Measurements from ENCODE around the gene PTPN23. TPM values are rescaled to one million over a fixed set of nuclear protein-coding genes. Genes with fewer than 3 reads are reported as not detected.

PTPN23 gene
- total RNA-seq, 4 donors from 2014 or later = 34.3 to 49.6 (median 37.8) TPM

DNA sequence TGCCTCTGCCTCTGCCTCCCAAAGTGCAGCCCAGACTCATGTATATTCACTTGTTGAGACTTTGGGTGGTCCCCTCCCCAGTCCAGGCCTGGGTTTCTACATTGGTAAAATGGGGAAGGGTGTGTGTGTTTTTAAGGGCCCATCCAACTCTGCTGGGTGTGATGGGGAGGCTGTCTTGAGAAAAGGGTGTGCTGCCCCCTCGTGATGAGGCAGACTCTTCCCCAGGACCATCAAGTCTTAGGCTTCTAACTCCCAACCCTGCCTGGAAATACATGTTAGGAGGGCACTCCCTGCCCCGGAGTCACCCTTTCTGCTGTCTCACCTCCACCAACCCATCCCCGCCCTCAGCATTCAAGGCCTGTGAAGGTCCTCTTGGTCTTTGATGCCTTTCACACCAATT, 4.4 kb upstream of the PTPN23 start:
- TF ChIP-seq, protein P1, sequence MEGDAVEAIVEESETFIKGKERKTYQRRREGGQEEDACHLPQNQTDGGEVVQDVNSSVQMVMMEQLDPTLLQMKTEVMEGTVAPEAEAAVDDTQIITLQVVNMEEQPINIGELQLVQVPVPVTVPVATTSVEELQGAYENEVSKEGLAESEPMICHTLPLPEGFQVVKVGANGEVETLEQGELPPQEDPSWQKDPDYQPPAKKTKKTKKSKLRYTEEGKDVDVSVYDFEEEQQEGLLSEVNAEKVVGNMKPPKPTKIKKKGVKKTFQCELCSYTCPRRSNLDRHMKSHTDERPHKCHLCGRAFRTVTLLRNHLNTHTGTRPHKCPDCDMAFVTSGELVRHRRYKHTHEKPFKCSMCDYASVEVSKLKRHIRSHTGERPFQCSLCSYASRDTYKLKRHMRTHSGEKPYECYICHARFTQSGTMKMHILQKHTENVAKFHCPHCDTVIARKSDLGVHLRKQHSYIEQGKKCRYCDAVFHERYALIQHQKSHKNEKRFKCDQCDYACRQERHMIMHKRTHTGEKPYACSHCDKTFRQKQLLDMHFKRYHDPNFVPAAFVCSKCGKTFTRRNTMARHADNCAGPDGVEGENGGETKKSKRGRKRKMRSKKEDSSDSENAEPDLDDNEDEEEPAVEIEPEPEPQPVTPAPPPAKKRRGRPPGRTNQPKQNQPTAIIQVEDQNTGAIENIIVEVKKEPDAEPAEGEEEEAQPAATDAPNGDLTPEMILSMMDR (IDR thresholded peaks at IDR 0.05) = no peak
- no peak for TF ChIP-seq POLR2A (IDR thresholded peaks at IDR 0.05)
- DNase-seq (ENCODE audit: low spot score in 2 of 2) = no peak
- intact Hi-C loops (cut with DNase I; ENCODE audit: low total_unique reads) = no loop called here
- no peak overlapping the region for H3K4me3 ChIP-seq (ENCODE audit: low read depth, poor library complexity, severe bottlenecking)
- 78 to 90% methylated on average over 3 of the region's 3 CpGs for WGBS, 2 donors

DNA sequence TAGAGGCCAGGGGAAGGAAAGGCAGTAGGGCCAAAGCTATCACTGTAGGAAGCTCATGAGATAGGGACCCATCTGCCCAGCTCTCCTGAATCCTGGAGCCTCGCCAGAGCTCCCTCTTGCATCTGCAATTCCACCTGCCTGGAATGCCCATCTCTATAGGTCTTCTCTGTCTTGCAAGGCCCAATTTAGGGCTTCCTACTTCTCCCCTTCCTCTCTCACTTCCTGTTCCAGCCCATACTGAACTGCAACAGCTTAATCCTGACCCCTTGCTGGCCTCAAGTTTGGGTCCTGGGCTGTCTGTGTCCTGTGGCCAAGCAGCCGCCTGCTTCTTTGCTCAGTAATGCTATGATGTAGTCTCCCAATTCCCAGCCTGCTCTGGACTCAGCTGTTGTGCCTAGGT, 3.6 kb upstream of the PTPN23 start:
- WGBS, 2 donors = 95 to 96% methylated on average over 2 of the region's 2 CpGs
- no peak for TF ChIP-seq POLR2A (IDR thresholded peaks at IDR 0.05)
- TF ChIP-seq, protein P1 (IDR thresholded peaks at IDR 0.05) = no peak
- intact Hi-C loops (cut with DNase I; ENCODE audit: low total_unique reads) = no loop called here
- no peak for DNase-seq (ENCODE audit: low spot score in 2 of 2)
- H3K4me3 ChIP-seq (ENCODE audit: low read depth, poor library complexity, severe bottlenecking) = no peak overlapping the region

DNA sequence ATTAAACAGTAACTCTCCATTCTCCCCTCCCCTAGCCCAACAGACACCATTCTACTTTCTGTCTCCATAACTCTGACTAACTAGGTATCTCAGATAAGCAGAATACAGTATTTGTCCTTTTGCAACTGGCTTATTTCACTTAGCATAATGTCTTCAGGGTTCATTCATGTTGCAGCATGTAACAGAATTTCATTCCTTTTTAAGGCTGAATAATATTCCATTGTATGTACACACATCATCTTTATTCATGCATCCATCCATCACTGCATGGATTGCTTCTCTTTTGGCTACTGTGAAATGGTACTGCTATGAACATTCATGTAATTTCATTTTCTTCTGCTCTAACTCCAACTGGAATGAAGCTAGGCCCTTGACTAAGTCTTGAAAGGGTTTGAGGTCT, 2.0 kb upstream of the PTPN23 start:
- TF ChIP-seq POLR2A (IDR thresholded peaks at IDR 0.05) = no peak
- TF ChIP-seq, protein P1 (IDR thresholded peaks at IDR 0.05) = no peak
- H3K4me3 ChIP-seq (ENCODE audit: low read depth, poor library complexity, severe bottlenecking) = no peak overlapping the region
- no peak for DNase-seq (ENCODE audit: low spot score in 2 of 2)
- intact Hi-C loops (cut with DNase I; ENCODE audit: low total_unique reads) = no loop called here

DNA sequence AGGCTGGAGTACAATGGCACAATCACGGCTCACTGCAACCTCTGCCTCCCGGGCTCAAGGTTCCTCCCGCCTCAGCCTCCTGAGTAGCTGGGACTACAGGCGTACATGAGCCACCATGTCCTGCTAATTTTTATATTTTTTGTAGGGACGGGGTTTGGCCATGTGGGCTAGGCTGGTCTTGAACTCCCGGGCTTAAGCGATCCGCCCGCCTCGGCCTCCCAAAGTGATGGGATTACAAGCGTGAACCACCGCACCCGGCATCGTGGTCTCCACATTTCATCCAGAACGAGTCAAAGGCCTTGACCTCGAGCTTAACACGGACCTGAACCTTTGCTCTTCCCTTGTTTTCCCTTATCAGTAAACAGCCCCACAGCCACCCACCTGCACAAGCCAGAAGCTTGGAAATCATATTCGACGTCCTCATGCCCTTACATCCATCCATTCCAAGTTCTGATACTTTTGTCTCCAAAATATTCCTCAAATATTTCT, 1.4 kb upstream of the PTPN23 start:
- no peak for DNase-seq (ENCODE audit: low spot score in 2 of 2)
- no peak overlapping the region for H3K4me3 ChIP-seq (ENCODE audit: low read depth, poor library complexity, severe bottlenecking)
- 86 to 89% methylated on average over 19 of the region's 19 CpGs for WGBS, 2 donors
- TF ChIP-seq POLR2A (IDR thresholded peaks at IDR 0.05) = no peak
- TF ChIP-seq, protein P1 (IDR thresholded peaks at IDR 0.05) = no peak
- intact Hi-C loops (cut with DNase I; ENCODE audit: low total_unique reads) = no loop called here

DNA sequence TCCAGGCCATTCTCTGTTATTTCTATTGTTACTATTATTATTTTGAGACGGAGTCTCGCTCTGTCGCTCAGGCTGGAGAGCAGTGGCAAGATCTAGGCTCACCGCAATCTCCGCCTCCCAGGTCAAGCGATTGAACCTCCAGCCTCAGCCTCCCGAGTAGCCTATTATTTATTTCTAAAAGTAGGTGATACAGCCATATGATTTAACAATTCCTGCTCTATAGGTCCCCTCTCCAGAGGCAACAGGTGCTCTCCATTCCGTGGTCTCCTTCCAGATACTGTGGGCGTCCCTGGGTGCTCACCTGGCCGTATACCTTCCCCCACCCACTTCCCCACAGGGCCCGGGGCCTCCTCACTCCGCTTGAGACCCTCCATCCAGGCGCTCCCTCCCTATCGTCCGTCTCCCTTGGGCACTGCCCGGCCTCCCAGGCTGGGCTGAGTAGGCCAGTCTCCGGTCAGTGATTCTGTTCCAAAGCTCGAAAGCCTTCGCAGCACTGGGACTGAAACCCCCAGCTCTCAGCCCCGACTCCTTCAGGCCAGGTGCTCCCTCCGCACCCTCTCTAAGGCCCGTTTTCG, 708 bp upstream of the PTPN23 start:
- WGBS, 2 donors = 13 to 17% methylated on average over 19 to 22 of the region's 23 CpGs
- intact Hi-C loops (cut with DNase I; ENCODE audit: low total_unique reads) = no loop called here
- no peak for TF ChIP-seq POLR2A (IDR thresholded peaks at IDR 0.05)
- TF ChIP-seq, protein P1 (IDR thresholded peaks at IDR 0.05) = no peak
- no peak for DNase-seq (ENCODE audit: low spot score in 2 of 2)
- peak overlapping the region; percentile 75 for H3K4me3 ChIP-seq (ENCODE audit: low read depth, poor library complexity, severe bottlenecking)

Measured in lower leg skin (tissue), 4 donors.